Urinary bladder (tissue), 4 donors: ENCODE results near the gene PRKG2. TPM values are rescaled to one million over a fixed set of nuclear protein-coding genes. Genes with fewer than 3 reads are reported as not detected.
A peak's percentile ranks its signal among the peaks of the same experiment; 100 is the strongest.
"Not testable (repeated sequence)": the region's sequence is repeated elsewhere in the genome, so short reads cannot be mapped to it uniquely, and the experiment has no call there.

Experiments
- DNase-seq: peaks from one replicate; pipeline ENCODE4 v3.0.0-alpha.2; 2015; ENCODE audit errors: extremely low spot score
- H3K27ac ChIP-seq: one replicate; pipeline ENCODE4 v1.5.1; 2013; ENCODE audit warnings: low read depth, mild to moderate bottlenecking, moderate library complexity
- H3K36me3 ChIP-seq: one replicate; pipeline ENCODE4 v1.6.1; 2013; ENCODE audit warnings: mild to moderate bottlenecking, moderate library complexity; ENCODE audit not compliant: insufficient read depth
- H3K4me1 ChIP-seq: one replicate; pipeline ENCODE4 v1.6.1; 2013; ENCODE audit warnings: mild to moderate bottlenecking, moderate library complexity; ENCODE audit not compliant: insufficient read depth
- H3K4me3 ChIP-seq: one replicate; pipeline ENCODE4 v1.5.1; 2013; ENCODE audit warnings: low read depth, low read length
- whole genome bisulfite sequencing: extraction: QIAGEN DNeasy Blood & Tissue Kit; methylation state at CpG from one replicate; pipeline ENCODE4 v1.1.7; 2013; 5-methylcytosine and 5-hydroxymethylcytosine counted together
- polyA plus RNA-seq: library from polyadenylated mRNA; stranded (reverse); fragments of 200-250 nt; gene quantifications from one replicate; pipeline ENCODE4 v1.2.3, GENCODE V29; 2013
- total RNA-seq: library from RNA; depleted of rRNA; stranded (reverse); fragments of >200 nt; gene quantifications from one replicate; pipeline ENCODE4 v1.2.3, GENCODE V29; 2014
- donor health status: healthy with polysubstance abuse.
- donor health status: healthy.

PRKG2 gene
- total and polyA plus RNA-seq, 2 donors: 0.19 to 2.1 TPM

DNA sequence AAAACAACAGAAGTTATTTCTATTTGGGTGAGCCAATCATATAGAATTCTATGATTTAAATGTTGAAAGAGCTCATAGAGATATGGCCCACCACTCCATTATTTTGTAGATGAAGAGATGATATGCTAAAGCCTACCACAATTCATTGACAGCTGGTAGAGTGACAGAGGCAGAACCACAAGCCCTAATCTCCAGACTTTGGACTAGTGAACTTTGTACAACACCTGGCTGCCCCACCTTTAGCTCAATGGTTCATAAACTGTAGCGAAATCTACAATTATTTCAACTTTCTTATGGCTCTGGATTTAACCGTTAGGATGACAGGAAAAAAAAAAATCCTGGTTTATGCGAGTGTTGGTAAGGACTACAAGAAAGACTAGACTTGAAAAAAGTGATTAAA is 50.9 kb downstream of the PRKG2 start:
- H3K27ac ChIP-seq: no peak overlapping the region
- DNase-seq: no peak
- no peaks in the 10 kb centered on the region for H3K36me3 ChIP-seq
- no peak overlapping the region for H3K4me3 ChIP-seq
- no peaks in the 10 kb centered on the region for H3K4me1 ChIP-seq
- WGBS: 56% methylated on average over 3 of the region's 3 CpGs

GRCh38 chr4:81162752-81163458 is 52.1 kb downstream of the PRKG2 start:
- Histone ChIP-seq H3K36me3 (no peaks in the 10 kb centered on the region), H3K27ac (no peak overlapping the region), H3K4me1 (no peaks in the 10 kb centered on the region), H3K4me3 (no peak overlapping the region)
- no peak for DNase-seq
- 69% methylated on average over 4 of the region's 4 CpGs for WGBS

DNA sequence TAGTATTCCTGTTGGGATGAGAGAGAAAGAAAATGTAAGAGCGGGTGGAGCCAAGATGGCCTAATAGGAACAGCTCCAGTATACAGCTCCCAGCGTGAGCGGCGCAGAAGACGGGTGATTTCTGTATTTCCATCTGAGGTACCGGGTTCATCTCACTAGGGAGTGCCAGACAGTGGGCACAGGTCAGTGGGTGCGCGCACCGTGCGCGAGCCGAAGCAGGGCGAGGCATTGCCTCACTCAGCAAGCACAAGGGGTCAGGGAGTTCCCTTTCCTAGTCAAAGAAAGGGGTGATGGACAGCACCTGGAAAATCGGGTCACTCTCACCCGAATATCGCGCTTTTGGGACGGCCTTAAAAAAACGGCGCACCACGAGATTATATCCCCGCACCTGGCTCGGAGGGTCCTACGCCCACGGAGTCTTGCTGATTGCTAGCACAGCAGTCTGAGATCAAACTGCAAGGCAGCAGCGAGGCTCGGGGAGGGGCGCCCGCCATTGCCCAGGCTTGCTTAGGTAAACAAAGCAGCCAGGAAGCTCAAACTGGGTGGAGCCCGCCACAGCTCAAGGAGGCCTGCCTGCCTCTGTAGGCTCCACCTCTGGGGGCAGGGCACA is 61.2 kb downstream of the PRKG2 start:
- not testable (repeated sequence) for H3K27ac ChIP-seq, H3K4me3 ChIP-seq, H3K36me3 ChIP-seq, DNase-seq, H3K4me1 ChIP-seq
- WGBS: 72% methylated on average over 26 of the region's 30 CpGs

DNA sequence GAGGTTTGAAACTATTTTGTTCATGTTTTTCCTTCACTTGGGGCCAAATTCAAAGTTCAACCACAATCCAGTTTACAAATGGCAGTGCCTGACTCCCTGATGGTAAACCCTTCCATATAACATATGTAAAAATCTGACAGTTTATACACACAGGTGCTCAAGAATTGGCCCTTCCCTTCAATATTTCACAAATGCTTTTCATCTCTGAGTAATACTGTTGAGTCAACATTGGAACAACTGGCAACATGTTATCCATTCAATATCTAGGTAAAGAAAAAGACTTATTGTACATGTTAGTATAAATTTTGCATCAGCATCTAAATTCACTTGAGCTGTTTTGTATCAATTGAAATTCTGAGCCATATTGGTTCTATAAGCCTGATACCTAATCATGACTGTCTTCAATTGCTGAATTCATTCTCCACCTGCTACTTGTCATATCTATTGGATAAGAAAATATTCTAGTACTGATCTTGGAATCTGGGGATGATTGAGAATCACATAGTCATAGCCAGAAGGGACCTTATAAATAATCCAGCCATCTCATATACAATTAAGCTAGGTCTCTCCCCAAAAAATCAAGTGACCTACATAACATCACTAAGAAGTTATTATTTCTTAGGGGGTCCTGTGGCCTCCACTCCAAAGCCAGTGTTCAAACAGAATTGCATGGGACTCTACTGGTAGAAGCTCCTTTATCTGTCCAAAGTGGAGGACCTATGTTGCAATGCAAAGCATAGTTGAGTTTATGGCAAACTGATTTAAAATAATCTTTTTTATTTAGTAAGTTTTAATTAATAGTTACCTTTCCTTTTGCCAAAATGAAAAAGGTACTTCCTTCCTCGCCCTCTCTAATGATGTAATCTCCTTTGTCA is 61.9 kb downstream of the PRKG2 start:
- no peaks in the 10 kb centered on the region for H3K36me3 ChIP-seq
- WGBS: 74% methylated on average over 1 of the region's 1 CpG
- peak overlapping the region; percentile 59 for H3K27ac ChIP-seq
- H3K4me3 ChIP-seq: no peak overlapping the region
- no peak for DNase-seq
- H3K4me1 ChIP-seq: no peaks in the 10 kb centered on the region

- no peak overlapping the region for H3K4me3 ChIP-seq
- H3K4me1 ChIP-seq: no peaks in the 10 kb centered on the region
- H3K36me3 ChIP-seq: no peaks in the 10 kb centered on the region
- DNase-seq: no peak
- no peak overlapping the region for H3K27ac ChIP-seq
Observed at GRCh38 chr4:81149976-81150375, 65.0 kb downstream of the PRKG2 start.

GRCh38 chr4:81148576-81148975 is 66.4 kb downstream of the PRKG2 start:
- DNase-seq: no peak
- Histone ChIP-seq H3K27ac (no peak overlapping the region), H3K36me3 (no peaks in the 10 kb centered on the region), H3K4me1 (no peaks in the 10 kb centered on the region), H3K4me3 (no peak overlapping the region)
- WGBS: 86% methylated on average over 6 of the region's 6 CpGs

GRCh38 chr4:81146466-81146865 is 68.6 kb downstream of the PRKG2 start:
- Histone ChIP-seq H3K4me3 (no peak overlapping the region), H3K27ac (no peak overlapping the region), H3K4me1 (no peaks in the 10 kb centered on the region), H3K36me3 (no peaks in the 10 kb centered on the region)
- no peak for DNase-seq

GRCh38 chr4:81143183-81143582 is 71.8 kb downstream of the PRKG2 start:
- 69% methylated on average over 2 of the region's 2 CpGs for WGBS
- Histone ChIP-seq H3K4me3 (no peak overlapping the region), H3K36me3 (no peaks in the 10 kb centered on the region), H3K27ac (no peak overlapping the region), H3K4me1 (no peaks in the 10 kb centered on the region)
- no peak for DNase-seq

DNA sequence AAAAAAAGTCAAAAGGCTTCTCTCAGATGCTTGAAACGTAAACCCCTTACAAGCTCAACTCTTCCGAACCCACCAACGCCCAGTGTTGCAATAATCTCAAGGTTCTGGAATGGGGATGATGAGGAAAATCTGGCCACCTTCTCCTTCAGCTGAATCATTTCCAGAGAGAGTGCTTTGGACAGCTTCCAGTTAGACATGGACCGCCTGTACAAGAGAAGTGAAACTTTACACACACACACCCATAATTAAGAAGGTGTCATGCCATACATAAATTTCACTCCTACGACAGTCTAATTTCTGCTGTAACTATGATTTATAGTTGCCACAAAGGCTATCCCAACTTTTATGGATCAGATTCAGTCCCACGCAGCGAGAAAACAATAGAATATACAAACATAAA is 72.3 kb downstream of the PRKG2 start:
- WGBS: 52% methylated on average over 7 of the region's 7 CpGs
- no peak for DNase-seq
- no peak overlapping the region for H3K4me3 ChIP-seq
- no peak overlapping the region for H3K27ac ChIP-seq
- H3K4me1 ChIP-seq: no peaks in the 10 kb centered on the region
- H3K36me3 ChIP-seq: no peaks in the 10 kb centered on the region

GRCh38 chr4:81137894-81138293 is 77.1 kb downstream of the PRKG2 start:
- Histone ChIP-seq H3K27ac (no peak overlapping the region), H3K4me1 (no peaks in the 10 kb centered on the region), H3K4me3 (no peak overlapping the region), H3K36me3 (no peaks in the 10 kb centered on the region)
- DNase-seq: no peak
- 98% methylated on average over 4 of the region's 4 CpGs for WGBS

DNA sequence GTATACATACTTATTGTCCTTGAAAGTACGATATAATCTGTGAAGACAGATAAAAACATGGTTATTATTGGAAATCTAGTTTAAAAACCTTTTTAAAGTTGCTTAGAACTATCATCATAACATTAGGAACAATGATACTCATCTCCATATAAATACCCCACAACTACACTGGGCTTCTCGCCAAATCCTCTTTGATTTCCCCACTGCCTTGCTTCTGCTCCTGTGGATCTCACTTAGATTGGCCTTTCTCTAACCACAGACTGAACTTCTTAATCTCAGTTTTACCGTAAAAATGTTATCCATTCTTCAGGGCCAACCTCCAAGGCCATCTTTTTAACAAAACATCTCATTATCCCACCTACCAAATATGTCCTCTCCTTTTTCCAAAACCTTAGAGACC is 77.6 kb downstream of the PRKG2 start:
- H3K4me1 ChIP-seq: no peaks in the 10 kb centered on the region
- 69% methylated on average over 3 of the region's 3 CpGs for WGBS
- no peak overlapping the region for H3K27ac ChIP-seq
- DNase-seq: no peak
- no peaks in the 10 kb centered on the region for H3K36me3 ChIP-seq
- no peak overlapping the region for H3K4me3 ChIP-seq

DNA sequence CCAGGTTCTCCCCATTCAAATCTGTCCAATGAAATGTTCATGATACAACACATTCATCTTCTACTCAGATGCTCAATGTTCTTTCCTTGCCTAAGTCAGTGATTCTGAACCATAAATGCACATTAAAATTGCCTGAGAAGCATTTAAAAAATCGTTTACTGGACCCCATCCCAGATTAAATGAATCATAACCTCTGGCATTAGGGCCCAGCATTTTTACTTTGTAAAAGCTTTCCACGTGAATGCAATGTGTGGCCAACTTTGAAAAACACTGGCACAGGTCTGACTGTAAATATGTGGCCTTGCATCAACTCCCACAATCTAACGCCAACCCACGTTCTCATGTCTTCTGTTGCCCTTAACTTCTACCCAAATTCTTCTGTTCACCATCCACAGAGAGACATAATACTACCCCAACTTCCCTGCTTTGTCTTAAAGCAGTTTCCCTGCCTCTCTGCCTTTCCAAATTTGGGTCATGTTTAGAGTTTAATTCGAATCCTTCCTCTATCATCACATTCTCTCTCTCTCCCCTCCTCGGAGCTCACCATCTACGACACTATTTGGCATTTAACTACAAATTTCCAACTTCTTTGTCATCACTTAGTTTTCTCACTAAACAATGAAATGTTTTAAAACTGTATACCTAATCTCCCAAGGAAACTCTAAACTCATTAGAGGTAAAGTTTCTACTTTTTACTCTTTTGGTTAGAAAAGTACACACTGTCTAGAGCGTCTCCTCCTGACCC is 78.7 kb downstream of the PRKG2 start:
- no peak overlapping the region for H3K27ac ChIP-seq
- H3K4me3 ChIP-seq: no peak overlapping the region
- 34% methylated on average over 8 of the region's 8 CpGs for WGBS
- no peaks in the 10 kb centered on the region for H3K4me1 ChIP-seq
- H3K36me3 ChIP-seq: no peaks in the 10 kb centered on the region
- DNase-seq: no peak

DNA sequence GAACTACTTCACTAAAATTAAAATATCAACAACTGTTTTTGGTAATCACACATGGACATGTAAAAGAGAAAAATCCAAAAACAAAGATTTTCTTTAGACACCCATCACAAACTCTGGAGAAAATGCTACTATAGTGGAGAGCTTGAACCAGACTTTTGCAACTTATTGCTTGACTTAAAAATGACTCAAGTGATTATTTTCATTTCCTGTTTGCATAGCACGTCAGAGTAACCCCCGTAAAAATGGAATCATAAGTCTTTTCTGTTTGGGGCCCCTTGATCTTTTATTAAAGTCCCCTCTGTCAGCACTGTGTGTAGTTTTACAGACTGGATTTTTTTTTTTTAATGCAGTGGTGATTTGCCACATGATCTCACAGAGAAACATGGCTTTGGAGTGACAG is 79.5 kb downstream of the PRKG2 start:
- no peak for DNase-seq
- H3K4me1 ChIP-seq: no peaks in the 10 kb centered on the region
- H3K27ac ChIP-seq: peak overlapping the region; percentile 2
- H3K36me3 ChIP-seq: no peaks in the 10 kb centered on the region
- no peak overlapping the region for H3K4me3 ChIP-seq
- WGBS: 12% methylated on average over 2 of the region's 2 CpGs
